ENCODE results near the gene CHAD. TPM values are rescaled to one million over a fixed set of nuclear protein-coding genes. Genes with fewer than 3 reads are reported as not detected.

The CHAD gene
- total and polyA plus RNA-seq, 2 of the 13 experiments (the other 11 are each of a cell fraction or from before 2014, with no cell fraction given), result 1.4 TPM; not detected in 1

- TF ChIP-seq ZNF841 (CRISPR knock-in tag; IDR thresholded peaks at IDR 0.05; ENCODE audit: borderline replicate concordance) (no peak), ZNF24 (IDR thresholded peaks at IDR 0.05) (peak; percentile 71; the same call in 1 of the 2 replicates), ZKSCAN1 (IDR thresholded peaks at IDR 0.05; ENCODE audit: low read length) (peak; percentile 15; the same call in 1 of the 2 replicates), RFX3 (CRISPR knock-in tag; IDR thresholded peaks at IDR 0.05) (no peak), ZXDC (CRISPR knock-in tag; IDR thresholded peaks at IDR 0.05) (peak; percentile 77; the same call in 1 of the 2 replicates), JUND (CRISPR knock-in tag; IDR thresholded peaks at IDR 0.05) (peak; percentile 28; the same call in 1 of the 2 replicates), PHF5A (CRISPR knock-in tag; IDR thresholded peaks at IDR 0.05; ENCODE audit: low read depth, unreplicated experiment) (peak; percentile 87), BRF2 (CRISPR knock-in tag; IDR thresholded peaks at IDR 0.05) (peak; percentile 98), ZNF350 (CRISPR knock-in tag; IDR thresholded peaks at IDR 0.05; ENCODE audit: borderline replicate concordance, low read depth) (peak; percentile 49), CENPT (CRISPR knock-in tag; IDR thresholded peaks at IDR 0.05; ENCODE audit: low read depth) (peak; percentile 79; the same call in 1 of the 2 replicates), MAX (IDR thresholded peaks at IDR 0.05) (peak; percentile 97), ZNF431 (CRISPR knock-in tag; IDR thresholded peaks at IDR 0.05; ENCODE audit: borderline replicate concordance, low read depth) (peak; percentile 88), IRF2 (CRISPR knock-in tag; IDR thresholded peaks at IDR 0.05) (peak; percentile 85; the same call in 1 of the 2 replicates), ZNF597 (CRISPR knock-in tag; IDR thresholded peaks at IDR 0.05) (0 out of 2 replicates have a peak, but pooled peaks have one; percentile 20), PRMT3 (CRISPR knock-in tag; IDR thresholded peaks at IDR 0.05; ENCODE audit: borderline replicate concordance, low read depth) (peak; percentile 92), ZFP1 (CRISPR knock-in tag; IDR thresholded peaks at IDR 0.05) (no peak), GLMP (CRISPR knock-in tag; IDR thresholded peaks at IDR 0.05; ENCODE audit: borderline replicate concordance) (no peak), ZNF549 (CRISPR knock-in tag; IDR thresholded peaks at IDR 0.05) (peak; percentile 70; the same call in 1 of the 2 replicates), ZNF691 (CRISPR knock-in tag; IDR thresholded peaks at IDR 0.05; ENCODE audit: borderline replicate concordance, low read depth) (peak; percentile 97), ZNF33A (CRISPR knock-in tag; IDR thresholded peaks at IDR 0.05; ENCODE audit: borderline replicate concordance) (peak; percentile 84; the same call in 1 of the 2 replicates)
These were observed 10.0 kb upstream of the CHAD start, which contains the start of gene RSAD1 (continued) for GRCh38 chr17:50478391-50479381.
